Measurements from ENCODE around the gene ADCY3. TPM values are rescaled to one million over a fixed set of nuclear protein-coding genes. Genes with fewer than 3 reads are reported as not detected.

The ADCY3 gene
- total RNA-seq, 4 donors from 2014 or later, result 11.7 to 80.2 (median 22.6) TPM

DNA sequence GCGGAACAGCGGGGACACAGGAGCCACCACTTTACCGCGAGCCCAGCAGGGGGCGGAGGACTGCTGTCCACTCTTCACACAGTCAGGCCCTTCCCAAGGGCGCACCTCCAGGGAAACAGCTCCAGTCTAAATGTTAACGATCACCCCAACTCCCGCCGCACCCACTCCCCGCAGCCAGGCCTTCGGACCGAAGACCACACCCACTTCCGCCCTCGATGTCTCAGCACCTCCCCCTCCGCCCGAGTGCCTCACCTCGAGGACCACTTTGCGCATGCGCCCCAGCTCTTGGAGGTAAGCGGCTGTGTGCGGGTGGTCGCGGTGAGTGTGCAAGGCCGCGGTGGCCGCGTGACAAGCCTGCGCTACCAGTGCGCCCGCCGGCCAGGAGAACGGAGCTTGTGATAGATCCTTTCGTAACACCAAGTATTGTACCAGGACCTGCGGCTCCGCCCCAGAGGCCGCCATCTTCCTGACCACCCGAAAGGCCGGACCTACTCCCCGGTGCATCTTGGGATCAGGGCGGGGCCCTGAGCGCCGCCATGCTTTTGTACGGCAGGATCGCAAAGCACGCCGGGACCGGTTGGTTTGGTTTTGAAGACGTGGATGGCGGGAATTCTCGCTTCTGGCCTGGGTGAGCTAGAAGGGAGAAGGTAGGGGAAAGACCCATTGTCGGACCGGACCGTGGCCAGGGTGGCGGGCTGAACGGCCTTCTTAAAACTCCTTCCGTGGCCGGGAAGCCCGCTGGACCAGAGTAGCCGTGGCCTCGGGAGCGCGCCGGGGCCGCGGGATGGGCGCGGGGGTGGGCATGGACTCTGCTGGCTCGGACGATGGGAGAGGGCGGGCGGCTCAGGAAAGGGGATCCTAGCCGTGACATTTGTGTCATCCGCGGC lies 126.9 kb downstream of the ADCY3 start, which contains the start of the genes CENPO and PTRHD1:
TSS of gene CENPO (plus strand) at position 552 of the 887 bp plus-strand sequence. CDS start 495 bp downstream, outside the sequence.
TSS of gene PTRHD1 (minus strand) at position 518 of the 887 bp plus-strand sequence. CDS start at position 504, 14 bp downstream.
- Histone ChIP-seq H3K36me3 (no peaks in the 10 kb centered on the region), H3K9me3 (no peaks in the 10 kb centered on the region), H3K4me1 (peaks cover 9 to 20% (median 14%) of the 10 kb centered on the region in 4 donors), H3K4me3 (peak within 1 kb of the TSS; percentile 57 to 90 (median 72)), H3K27me3 (no peaks in the 10 kb centered on the region), H3K27ac (peak within 1 kb of the TSS; percentile 94 to 99 (median 95))
- in situ Hi-C loops (cut with MboI; ENCODE audit: low pct_ligation_motif_present in 1 of 4, low pct_unique_long_range_greater_than_20kb in 1 of 4, low sequenced_read_pairs in 3 of 4) (no loop called here), intact Hi-C loops (cut with DNase I; ENCODE audit: low total_unique reads) (no loop called here)
- TF ChIP-seq POLR2A (IDR thresholded peaks at IDR 0.05) (peak; percentile 61), POLR2AphosphoS5 (IDR thresholded peaks at IDR 0.05) (peak; percentile 33 to 76 (median 41)), EP300 (IDR thresholded peaks at IDR 0.05; ENCODE audit: low read depth) (no peak)
- TF ChIP-seq, protein P1, sequence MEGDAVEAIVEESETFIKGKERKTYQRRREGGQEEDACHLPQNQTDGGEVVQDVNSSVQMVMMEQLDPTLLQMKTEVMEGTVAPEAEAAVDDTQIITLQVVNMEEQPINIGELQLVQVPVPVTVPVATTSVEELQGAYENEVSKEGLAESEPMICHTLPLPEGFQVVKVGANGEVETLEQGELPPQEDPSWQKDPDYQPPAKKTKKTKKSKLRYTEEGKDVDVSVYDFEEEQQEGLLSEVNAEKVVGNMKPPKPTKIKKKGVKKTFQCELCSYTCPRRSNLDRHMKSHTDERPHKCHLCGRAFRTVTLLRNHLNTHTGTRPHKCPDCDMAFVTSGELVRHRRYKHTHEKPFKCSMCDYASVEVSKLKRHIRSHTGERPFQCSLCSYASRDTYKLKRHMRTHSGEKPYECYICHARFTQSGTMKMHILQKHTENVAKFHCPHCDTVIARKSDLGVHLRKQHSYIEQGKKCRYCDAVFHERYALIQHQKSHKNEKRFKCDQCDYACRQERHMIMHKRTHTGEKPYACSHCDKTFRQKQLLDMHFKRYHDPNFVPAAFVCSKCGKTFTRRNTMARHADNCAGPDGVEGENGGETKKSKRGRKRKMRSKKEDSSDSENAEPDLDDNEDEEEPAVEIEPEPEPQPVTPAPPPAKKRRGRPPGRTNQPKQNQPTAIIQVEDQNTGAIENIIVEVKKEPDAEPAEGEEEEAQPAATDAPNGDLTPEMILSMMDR (IDR thresholded peaks at IDR 0.05), result peak; percentile 55 to 90 (median 72)
- DNase-seq, result peak; percentile 97
- whole genome bisulfite sequencing, 2 donors (ENCODE audit: low coverage in 1 of 2), result 1% methylated on average over 64 of the region's 74 CpGs; no CpG with 5 or more reads in 1 of the 2 donors

DNA sequence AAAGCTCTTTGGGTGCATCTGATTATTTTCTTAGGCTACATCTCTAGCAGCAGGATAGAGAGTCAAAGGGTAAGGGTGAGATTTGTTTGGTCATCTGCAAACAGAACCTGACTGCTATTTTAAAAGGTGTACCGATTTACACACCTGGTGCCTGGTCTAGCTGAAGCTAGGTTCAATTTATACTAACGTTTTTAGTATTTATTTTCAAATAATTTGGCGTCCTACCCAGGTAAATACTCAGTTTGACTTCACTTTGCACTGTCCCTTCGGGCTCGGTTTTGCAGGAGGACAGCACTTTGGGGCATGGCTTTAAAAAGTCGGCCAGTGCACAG lies 127.5 kb downstream of the ADCY3 start:
- 2 to 29% methylated on average over 1 to 6 of the region's 6 CpGs for WGBS, 2 donors (ENCODE audit: low coverage in 1 of 2)
- Histone ChIP-seq H3K36me3 (no peaks in the 10 kb centered on the region), H3K9me3 (no peaks in the 10 kb centered on the region), H3K4me1 (peaks cover 9 to 20% (median 14%) of the 10 kb centered on the region in 4 donors), H3K4me3 (peak overlapping the region; percentile 57 to 90 (median 72)), H3K27ac (peak overlapping the region; percentile 94 to 99 (median 95)), H3K27me3 (no peaks in the 10 kb centered on the region)
- intact Hi-C loops (cut with DNase I; ENCODE audit: low total_unique reads), result no loop called here
- in situ Hi-C loops (cut with MboI; ENCODE audit: low pct_ligation_motif_present in 1 of 4, low pct_unique_long_range_greater_than_20kb in 1 of 4, low sequenced_read_pairs in 3 of 4), result no loop called here
- TF ChIP-seq POLR2A (IDR thresholded peaks at IDR 0.05), result no peak
- no peak for DNase-seq

DNA sequence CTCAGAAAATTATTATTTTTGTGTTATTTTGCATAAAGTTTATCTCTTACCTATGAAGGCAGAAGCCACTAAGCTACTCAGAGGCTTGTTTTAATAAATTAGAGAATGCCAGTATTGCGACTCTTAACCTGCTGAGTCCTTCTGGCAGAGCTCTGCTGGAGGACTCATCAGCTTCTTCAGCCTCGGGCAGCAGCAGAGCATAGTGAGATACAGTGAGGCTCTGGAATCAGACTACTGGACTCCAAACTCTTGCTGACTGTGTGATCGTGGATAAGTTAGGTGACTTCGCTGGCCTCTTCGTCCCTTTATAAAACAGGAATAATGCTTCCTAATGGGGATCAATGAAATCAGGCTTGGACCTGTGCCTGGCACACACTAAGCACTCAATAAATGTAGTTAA lies 128.6 kb downstream of the ADCY3 start:
- in situ Hi-C loops (cut with MboI; ENCODE audit: low pct_ligation_motif_present in 1 of 4, low pct_unique_long_range_greater_than_20kb in 1 of 4, low sequenced_read_pairs in 3 of 4) (no loop called here), intact Hi-C loops (cut with DNase I; ENCODE audit: low total_unique reads) (no loop called here)
- H3K4me3 ChIP-seq, result no peak overlapping the region
- no peaks in the 10 kb centered on the region for H3K9me3 ChIP-seq
- no peak overlapping the region for H3K27ac ChIP-seq
- DNase-seq, result no peak
- 80 to 96% methylated on average over 1 to 5 of the region's 5 CpGs for whole genome bisulfite sequencing, 2 donors (ENCODE audit: low coverage in 1 of 2)
- H3K36me3 ChIP-seq, result no peaks in the 10 kb centered on the region
- no peaks in the 10 kb centered on the region for H3K27me3 ChIP-seq
- no peak for TF ChIP-seq POLR2A (IDR thresholded peaks at IDR 0.05)
- TF ChIP-seq POLR2AphosphoS5 (IDR thresholded peaks at IDR 0.05), result no peak
- TF ChIP-seq, protein P1 (IDR thresholded peaks at IDR 0.05), result no peak
- no peak for TF ChIP-seq EP300 (IDR thresholded peaks at IDR 0.05; ENCODE audit: low read depth)
- peaks cover 9 to 20% (median 14%) of the 10 kb centered on the region in 4 donors for H3K4me1 ChIP-seq

DNA sequence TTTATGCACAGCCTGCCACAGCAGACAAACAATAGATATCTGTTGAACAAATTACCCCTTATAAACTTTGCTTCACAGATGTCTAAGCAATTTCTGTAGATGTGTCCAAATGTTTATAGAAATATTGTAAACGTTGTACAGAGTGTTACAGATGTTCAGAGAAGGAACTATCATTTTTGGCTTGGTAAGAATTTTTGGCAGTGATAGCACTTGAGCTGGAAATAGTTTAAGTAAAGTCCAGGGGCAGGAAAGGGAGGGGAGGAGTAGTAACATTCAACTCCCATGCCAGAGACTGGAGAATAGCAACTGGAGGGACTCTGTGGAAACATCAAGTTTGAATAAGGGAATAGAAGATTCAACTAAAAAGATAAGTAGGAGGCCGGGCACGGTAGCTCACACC lies 131.2 kb downstream of the ADCY3 start:
- intact Hi-C loops (cut with DNase I; ENCODE audit: low total_unique reads), result no loop called here
- no peaks in the 10 kb centered on the region for H3K9me3 ChIP-seq
- H3K4me1 ChIP-seq, result peaks cover 7 to 13% (median 10%) of the 10 kb centered on the region in 4 donors
- no peak overlapping the region for H3K27ac ChIP-seq
- TF ChIP-seq POLR2A (IDR thresholded peaks at IDR 0.05) (no peak), POLR2AphosphoS5 (IDR thresholded peaks at IDR 0.05) (no peak), EP300 (IDR thresholded peaks at IDR 0.05; ENCODE audit: low read depth) (no peak)
- TF ChIP-seq, protein P1 (IDR thresholded peaks at IDR 0.05), result no peak
- H3K27me3 ChIP-seq, result no peaks in the 10 kb centered on the region
- in situ Hi-C loops (cut with MboI; ENCODE audit: low pct_ligation_motif_present in 1 of 4, low pct_unique_long_range_greater_than_20kb in 1 of 4, low sequenced_read_pairs in 3 of 4), result no loop called here
- WGBS, 2 donors (ENCODE audit: low coverage in 1 of 2), result 45 to 65% methylated on average over 3 of the region's 3 CpGs
- DNase-seq, result no peak
- H3K36me3 ChIP-seq, result no peaks in the 10 kb centered on the region
- H3K4me3 ChIP-seq, result no peak overlapping the region
